Measurements from ENCODE around the gene WAC.

The WAC gene

DNA sequence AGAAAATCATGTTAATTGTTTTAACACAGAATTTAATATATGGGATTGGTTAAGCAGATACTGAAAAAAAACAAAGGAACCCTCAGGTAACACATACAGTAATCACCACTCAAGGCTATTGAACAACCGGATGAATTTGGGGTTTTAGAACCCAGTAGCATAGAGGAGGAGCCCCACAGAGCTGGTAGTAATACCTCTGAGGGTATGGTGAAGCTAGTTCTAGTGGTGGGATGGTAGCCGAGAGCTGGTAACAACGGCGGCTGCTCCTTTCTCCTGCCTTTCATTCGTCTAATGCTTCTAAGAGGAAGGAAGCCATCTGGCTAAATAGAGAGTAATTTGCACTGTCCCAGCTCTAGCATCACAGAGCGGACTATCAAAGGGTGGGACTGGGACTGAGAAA, 52.2 kb downstream of the WAC start:
- ATAC-seq (ENCODE audit: low read depth) (no peak), DNase-seq (ENCODE audit: low spot score) (no peak)
- Histone ChIP-seq H3K27me3 (ENCODE audit: insufficient read depth, poor library complexity, severe bottlenecking) (no peaks in the 10 kb centered on the region), H3K36me3 (ENCODE audit: low read depth) (peaks cover 86% of the 10 kb centered on the region), H3K9me3 (ENCODE audit: severe bottlenecking) (no peaks in the 10 kb centered on the region), H3K4me1 (ENCODE audit: insufficient read depth, poor library complexity, severe bottlenecking) (peaks cover 31% of the 10 kb centered on the region), H3K4me3 (ENCODE audit: severe bottlenecking) (no peak overlapping the region), H3K27ac (ENCODE audit: poor library complexity, severe bottlenecking) (no peak overlapping the region)
- TF ChIP-seq, protein P1, sequence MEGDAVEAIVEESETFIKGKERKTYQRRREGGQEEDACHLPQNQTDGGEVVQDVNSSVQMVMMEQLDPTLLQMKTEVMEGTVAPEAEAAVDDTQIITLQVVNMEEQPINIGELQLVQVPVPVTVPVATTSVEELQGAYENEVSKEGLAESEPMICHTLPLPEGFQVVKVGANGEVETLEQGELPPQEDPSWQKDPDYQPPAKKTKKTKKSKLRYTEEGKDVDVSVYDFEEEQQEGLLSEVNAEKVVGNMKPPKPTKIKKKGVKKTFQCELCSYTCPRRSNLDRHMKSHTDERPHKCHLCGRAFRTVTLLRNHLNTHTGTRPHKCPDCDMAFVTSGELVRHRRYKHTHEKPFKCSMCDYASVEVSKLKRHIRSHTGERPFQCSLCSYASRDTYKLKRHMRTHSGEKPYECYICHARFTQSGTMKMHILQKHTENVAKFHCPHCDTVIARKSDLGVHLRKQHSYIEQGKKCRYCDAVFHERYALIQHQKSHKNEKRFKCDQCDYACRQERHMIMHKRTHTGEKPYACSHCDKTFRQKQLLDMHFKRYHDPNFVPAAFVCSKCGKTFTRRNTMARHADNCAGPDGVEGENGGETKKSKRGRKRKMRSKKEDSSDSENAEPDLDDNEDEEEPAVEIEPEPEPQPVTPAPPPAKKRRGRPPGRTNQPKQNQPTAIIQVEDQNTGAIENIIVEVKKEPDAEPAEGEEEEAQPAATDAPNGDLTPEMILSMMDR (IDR thresholded peaks at IDR 0.05; ENCODE audit: poor library complexity, severe bottlenecking), result no peak

DNA sequence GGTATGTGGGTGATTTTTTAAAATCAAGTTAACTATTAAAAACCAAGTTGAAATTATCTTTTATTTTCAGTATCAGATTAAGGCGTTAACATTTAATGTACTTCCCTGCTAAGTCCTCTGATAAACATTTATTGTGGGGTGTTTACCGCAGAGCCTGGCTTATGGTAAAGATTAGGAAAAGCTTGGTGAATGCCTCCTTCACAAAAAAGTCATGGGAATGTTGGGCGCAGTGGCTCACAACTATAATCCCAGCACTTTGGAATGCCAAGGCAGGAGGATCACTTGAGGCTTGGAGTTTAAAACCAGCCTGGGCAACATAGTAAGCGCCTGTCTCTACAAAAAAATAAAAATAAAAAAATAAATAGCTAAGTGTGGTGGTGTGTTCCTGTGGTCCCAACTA, 53.3 kb downstream of the WAC start:
- H3K27me3 ChIP-seq (ENCODE audit: insufficient read depth, poor library complexity, severe bottlenecking), result no peaks in the 10 kb centered on the region
- H3K9me3 ChIP-seq (ENCODE audit: severe bottlenecking), result no peaks in the 10 kb centered on the region
- ATAC-seq (ENCODE audit: low read depth), result no peak
- DNase-seq (ENCODE audit: low spot score), result no peak
- H3K27ac ChIP-seq (ENCODE audit: poor library complexity, severe bottlenecking), result no peak overlapping the region
- peaks cover 93% of the 10 kb centered on the region for H3K36me3 ChIP-seq (ENCODE audit: low read depth)
- TF ChIP-seq, protein P1 (IDR thresholded peaks at IDR 0.05; ENCODE audit: poor library complexity, severe bottlenecking), result no peak
- no peak overlapping the region for H3K4me3 ChIP-seq (ENCODE audit: severe bottlenecking)
- peaks cover 24% of the 10 kb centered on the region for H3K4me1 ChIP-seq (ENCODE audit: insufficient read depth, poor library complexity, severe bottlenecking)

DNA sequence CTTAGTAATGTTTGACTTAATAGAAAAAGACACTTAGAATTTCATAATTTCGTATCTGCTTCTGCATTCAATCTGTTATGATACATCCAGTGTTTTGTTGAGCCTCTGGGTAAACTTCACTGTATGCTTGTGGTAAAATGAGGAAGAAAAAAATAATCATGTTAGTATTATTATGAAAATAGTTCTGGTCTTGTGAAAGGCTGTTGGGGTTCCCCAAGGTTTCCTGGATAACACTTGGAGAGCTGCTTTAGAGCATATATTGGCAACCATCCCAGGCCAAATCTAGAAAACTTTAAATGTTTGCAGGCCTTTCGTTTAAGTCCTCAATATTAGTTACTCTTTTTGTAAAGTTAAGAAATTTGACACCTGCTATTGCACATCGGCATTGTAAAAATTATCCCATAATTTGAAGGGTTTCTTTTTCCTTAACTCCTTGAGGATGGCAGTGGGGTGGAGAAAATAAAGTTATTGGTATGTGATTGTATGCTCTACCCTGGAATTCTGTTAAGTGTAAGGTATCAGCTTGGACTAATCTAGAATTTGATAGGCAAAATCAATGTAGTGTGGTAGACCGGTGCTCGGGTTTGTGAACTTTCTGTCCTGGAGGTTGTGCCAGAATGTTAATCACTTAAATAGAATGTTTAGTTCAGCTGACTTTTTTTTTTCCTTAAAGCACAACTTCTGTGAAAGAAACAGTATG, 54.5 kb downstream of the WAC start:
- Histone ChIP-seq H3K4me1 (ENCODE audit: insufficient read depth, poor library complexity, severe bottlenecking) (peaks cover 31% of the 10 kb centered on the region), H3K36me3 (ENCODE audit: low read depth) (peaks cover 97% of the 10 kb centered on the region), H3K27me3 (ENCODE audit: insufficient read depth, poor library complexity, severe bottlenecking) (no peaks in the 10 kb centered on the region), H3K27ac (ENCODE audit: poor library complexity, severe bottlenecking) (peak overlapping the region; percentile 6), H3K9me3 (ENCODE audit: severe bottlenecking) (no peaks in the 10 kb centered on the region), H3K4me3 (ENCODE audit: severe bottlenecking) (no peak overlapping the region)
- DNase-seq (ENCODE audit: low spot score) (no peak), ATAC-seq (ENCODE audit: low read depth) (peak; percentile 53)
- TF ChIP-seq, protein P1 (IDR thresholded peaks at IDR 0.05; ENCODE audit: poor library complexity, severe bottlenecking), result no peak

DNA sequence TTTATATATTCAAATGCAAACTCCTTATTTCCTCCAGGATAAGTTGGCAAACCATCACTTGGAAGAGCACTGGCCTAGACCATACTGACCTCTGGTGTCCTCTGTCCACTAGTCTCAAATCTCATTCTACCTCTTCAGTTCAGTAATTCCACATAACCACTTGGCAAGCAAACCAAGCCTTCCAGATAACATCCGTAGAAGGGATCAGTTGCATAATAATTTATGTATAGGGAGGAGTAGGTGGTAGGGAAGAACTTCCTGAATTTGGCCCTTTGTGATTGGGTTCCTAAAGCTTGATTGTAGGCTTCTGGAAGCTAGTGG, 55.0 kb downstream of the WAC start:
- ATAC-seq (ENCODE audit: low read depth) (peak; percentile 52), DNase-seq (ENCODE audit: low spot score) (no peak)
- Histone ChIP-seq H3K27ac (ENCODE audit: poor library complexity, severe bottlenecking) (peak overlapping the region; percentile 6), H3K9me3 (ENCODE audit: severe bottlenecking) (no peaks in the 10 kb centered on the region), H3K27me3 (ENCODE audit: insufficient read depth, poor library complexity, severe bottlenecking) (no peaks in the 10 kb centered on the region), H3K4me1 (ENCODE audit: insufficient read depth, poor library complexity, severe bottlenecking) (peaks cover 36% of the 10 kb centered on the region), H3K4me3 (ENCODE audit: severe bottlenecking) (no peak overlapping the region), H3K36me3 (ENCODE audit: low read depth) (peaks cover 96% of the 10 kb centered on the region)
- TF ChIP-seq, protein P1 (IDR thresholded peaks at IDR 0.05; ENCODE audit: poor library complexity, severe bottlenecking), result no peak

DNA sequence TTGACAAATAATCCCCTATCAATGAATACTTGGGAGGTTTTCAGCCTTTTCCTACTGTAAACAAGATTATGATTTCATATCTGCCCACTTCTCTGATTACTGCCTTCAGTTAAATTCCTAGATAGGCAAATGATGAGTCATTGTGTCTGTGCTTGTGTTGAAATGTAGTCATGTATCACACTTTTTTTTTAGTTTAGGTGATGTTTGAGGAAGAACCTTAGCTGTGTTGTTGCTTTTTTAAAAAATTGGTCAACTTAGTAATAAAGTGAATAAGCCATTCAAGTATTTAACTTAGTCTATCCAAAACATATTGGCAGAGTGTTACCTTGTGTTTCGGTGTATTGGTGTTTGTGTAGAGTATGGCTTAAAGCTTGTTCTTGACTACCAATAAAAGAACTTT, 60.0 kb downstream of the WAC start:
- Histone ChIP-seq H3K27me3 (ENCODE audit: insufficient read depth, poor library complexity, severe bottlenecking) (no peaks in the 10 kb centered on the region), H3K4me1 (ENCODE audit: insufficient read depth, poor library complexity, severe bottlenecking) (peaks cover 29% of the 10 kb centered on the region), H3K9me3 (ENCODE audit: severe bottlenecking) (no peaks in the 10 kb centered on the region), H3K36me3 (ENCODE audit: low read depth) (peaks cover 99% of the 10 kb centered on the region), H3K27ac (ENCODE audit: poor library complexity, severe bottlenecking) (peak overlapping the region; percentile 3), H3K4me3 (ENCODE audit: severe bottlenecking) (no peak overlapping the region)
- ATAC-seq (ENCODE audit: low read depth) (peak; percentile 86), DNase-seq (ENCODE audit: low spot score) (no peak)
- TF ChIP-seq, protein P1 (IDR thresholded peaks at IDR 0.05; ENCODE audit: poor library complexity, severe bottlenecking), result no peak

All from RWPE2 (cell line).